GM12878 (cell line): ENCODE measurements around the gene HTR7. TPM values are rescaled to one million over a fixed set of nuclear protein-coding genes. Genes with fewer than 3 reads are reported as not detected.

Experiments used
- CHD1 ChIP-seq: IDR thresholded peaks from 2 replicates; pipeline ENCODE4 v1.6.1; 2012; ENCODE audit warnings: low read depth, low read length, improper control_type of control experiment
- EGR1 ChIP-seq, 2 experiments: IDR thresholded peaks; 1 replicate in 1 of 2; 2 replicates in 1 of 2; pipeline ENCODE4 v1.6.1; 2011 to 2012; ENCODE audit warnings: low read depth in 2 of 2, low read length in 2 of 2, borderline replicate concordance in 1 of 2, mild to moderate bottlenecking in 1 of 2, moderate library complexity in 1 of 2
- EP300 ChIP-seq, 2 experiments: fragments of 150-350 bp in 1 of 2; IDR thresholded peaks; 2 replicates each; pipeline ENCODE4 v1.6.1; 2011 to 2012; ENCODE audit warnings: low read depth in 2 of 2, low read length in 2 of 2, borderline replicate concordance in 1 of 2, improper control_type of control experiment in 1 of 2, inconsistent platforms in 1 of 2; ENCODE audit not compliant: control insufficient read depth in 1 of 2
- IRF4 ChIP-seq: IDR thresholded peaks from 2 replicates; pipeline ENCODE4 v1.6.1; 2011; ENCODE audit warnings: low read depth, low read length
- NFIC ChIP-seq: IDR thresholded peaks from 2 replicates; pipeline ENCODE4 v1.6.1; 2012; ENCODE audit warnings: low read depth, mild to moderate bottlenecking, inconsistent platforms, low read length, moderate library complexity
- NR2C1 ChIP-seq: fragments of 450-650 bp; IDR thresholded peaks from 2 replicates; pipeline ENCODE4 v1.6.1; 2017; ENCODE audit warnings: antibody characterized with exemption, mild to moderate bottlenecking, moderate library complexity
- NR2C2 ChIP-seq: IDR thresholded peaks from 2 replicates; pipeline ENCODE4 v1.6.1; 2011; ENCODE audit warnings: borderline replicate concordance, low read depth; ENCODE audit not compliant: control insufficient read depth, insufficient read length
- SPI1 ChIP-seq: IDR thresholded peaks from 2 replicates; pipeline ENCODE4 v1.6.1; 2011; ENCODE audit warnings: low read depth, mild to moderate bottlenecking, low read length, moderate library complexity, borderline replicate concordance; ENCODE audit not compliant: insufficient read depth
- SRF ChIP-seq, 2 experiments: IDR thresholded peaks; 2 replicates each; pipeline ENCODE4 v1.6.1; 2011; ENCODE audit warnings: low read depth in 2 of 2, low read length in 2 of 2, mild to moderate bottlenecking in 1 of 2, moderate library complexity in 1 of 2
- STAT1 ChIP-seq: fragments of 450-650 bp; conservative IDR thresholded peaks from 2 replicates; pipeline ENCODE4 v1.6.1; 2014; ENCODE audit warnings: antibody characterized with exemption, mild to moderate bottlenecking
- TAF1 ChIP-seq: IDR thresholded peaks from 2 replicates; pipeline ENCODE4 v1.6.1; 2011; ENCODE audit warnings: mild to moderate bottlenecking, low read depth, low read length, borderline replicate concordance
- TARDBP ChIP-seq: IDR thresholded peaks from 2 replicates; pipeline ENCODE4 v1.6.1; 2016; ENCODE audit warnings: borderline replicate concordance
- WRNIP1 ChIP-seq: IDR thresholded peaks from 2 replicates; pipeline ENCODE4 v1.6.1; 2011; ENCODE audit warnings: low read depth, low read length, improper control_type of control experiment, borderline replicate concordance
- ZBED1 ChIP-seq: IDR thresholded peaks from 2 replicates; pipeline ENCODE4 v1.6.1; 2016; ENCODE audit warnings: borderline replicate concordance
- polyA plus RNA-seq, 11 experiments: library from polyadenylated mRNA; depleted of rRNA in 4 of 11; unstranded in 6 of 11; stranded (reverse) in 5 of 11; fragments of >200 nt; fragmentation: Nextera tagmentation in 4 of 11; fragmentation: Illumina TruSeq in 1 of 11; extraction: Ambion mirVana in 4 of 11; extraction: Trizol in 1 of 11; gene quantifications; 1 replicate in 1 of 11; 2 replicates in 10 of 11; pipeline versions ENCODE4 v1.2.1 to v1.2.3, GENCODE V29; 2011 to 2016; ENCODE audit warnings: inconsistent platforms in 2 of 11, missing spikeins in 2 of 11, low read depth in 1 of 11
- total RNA-seq, 4 experiments: library from RNA; depleted of rRNA in 3 of 4; stranded (reverse); fragments of >200 nt in 3 of 4; fragmentation: Illumina TruSeq in 1 of 4; extraction: Trizol in 1 of 4; gene quantifications; 2 replicates each; pipeline versions ENCODE4 v1.2.1 to v1.2.3, GENCODE V29; 2013 to 2021
- TF ChIP-seq, protein P1 (sequence below): IDR thresholded peaks from 2 replicates; pipeline ENCODE4 v1.6.1; 2012; ENCODE audit warnings: improper control_type of control experiment, low read depth, low read length; ENCODE audit not compliant: insufficient replicate concordance
- TF ChIP-seq, protein P2 (sequence below): fragments of 450-650 bp; IDR thresholded peaks from 2 replicates; pipeline ENCODE4 v1.6.1; 2017; ENCODE audit warnings: antibody characterized with exemption, mild to moderate bottlenecking, moderate library complexity
- TF ChIP-seq, protein P3 (sequence below): IDR thresholded peaks from 2 replicates; pipeline ENCODE4 v1.6.1; 2012; ENCODE audit warnings: low read depth, low read length, improper control_type of control experiment
- TF ChIP-seq, protein P4 (sequence below): fragments of 450-650 bp; IDR thresholded peaks from 2 replicates; pipeline ENCODE4 v1.6.1; 2016; ENCODE audit warnings: mild to moderate bottlenecking

Gene HTR7
- total and polyA plus RNA-seq, 10 of the 15 experiments (the other 5 are each of a cell fraction or from before 2014, with no cell fraction given): 0.01 to 1.3 (median 0.06) TPM; not detected in 4

DNA sequence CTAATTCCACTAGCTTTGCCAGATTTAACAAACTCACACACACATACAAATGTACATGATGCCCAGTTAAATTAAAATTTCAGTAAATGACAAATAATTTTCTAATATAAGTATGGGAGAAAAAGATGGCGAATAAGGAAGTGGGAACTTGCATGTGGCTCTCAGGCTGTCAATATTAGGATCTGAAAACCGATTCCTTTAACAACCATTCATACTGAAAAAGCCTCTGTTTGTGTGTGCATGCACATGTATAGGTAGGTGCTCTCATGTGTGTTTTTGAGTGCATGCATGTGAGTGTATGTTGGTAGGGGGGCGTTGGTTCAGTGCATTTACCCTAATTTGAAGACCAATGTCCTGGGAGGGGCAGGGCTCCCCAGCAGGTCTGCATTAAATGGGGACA lies 125.3 kb downstream of the HTR7 start (continued):
- TF ChIP-seq, protein P1, sequence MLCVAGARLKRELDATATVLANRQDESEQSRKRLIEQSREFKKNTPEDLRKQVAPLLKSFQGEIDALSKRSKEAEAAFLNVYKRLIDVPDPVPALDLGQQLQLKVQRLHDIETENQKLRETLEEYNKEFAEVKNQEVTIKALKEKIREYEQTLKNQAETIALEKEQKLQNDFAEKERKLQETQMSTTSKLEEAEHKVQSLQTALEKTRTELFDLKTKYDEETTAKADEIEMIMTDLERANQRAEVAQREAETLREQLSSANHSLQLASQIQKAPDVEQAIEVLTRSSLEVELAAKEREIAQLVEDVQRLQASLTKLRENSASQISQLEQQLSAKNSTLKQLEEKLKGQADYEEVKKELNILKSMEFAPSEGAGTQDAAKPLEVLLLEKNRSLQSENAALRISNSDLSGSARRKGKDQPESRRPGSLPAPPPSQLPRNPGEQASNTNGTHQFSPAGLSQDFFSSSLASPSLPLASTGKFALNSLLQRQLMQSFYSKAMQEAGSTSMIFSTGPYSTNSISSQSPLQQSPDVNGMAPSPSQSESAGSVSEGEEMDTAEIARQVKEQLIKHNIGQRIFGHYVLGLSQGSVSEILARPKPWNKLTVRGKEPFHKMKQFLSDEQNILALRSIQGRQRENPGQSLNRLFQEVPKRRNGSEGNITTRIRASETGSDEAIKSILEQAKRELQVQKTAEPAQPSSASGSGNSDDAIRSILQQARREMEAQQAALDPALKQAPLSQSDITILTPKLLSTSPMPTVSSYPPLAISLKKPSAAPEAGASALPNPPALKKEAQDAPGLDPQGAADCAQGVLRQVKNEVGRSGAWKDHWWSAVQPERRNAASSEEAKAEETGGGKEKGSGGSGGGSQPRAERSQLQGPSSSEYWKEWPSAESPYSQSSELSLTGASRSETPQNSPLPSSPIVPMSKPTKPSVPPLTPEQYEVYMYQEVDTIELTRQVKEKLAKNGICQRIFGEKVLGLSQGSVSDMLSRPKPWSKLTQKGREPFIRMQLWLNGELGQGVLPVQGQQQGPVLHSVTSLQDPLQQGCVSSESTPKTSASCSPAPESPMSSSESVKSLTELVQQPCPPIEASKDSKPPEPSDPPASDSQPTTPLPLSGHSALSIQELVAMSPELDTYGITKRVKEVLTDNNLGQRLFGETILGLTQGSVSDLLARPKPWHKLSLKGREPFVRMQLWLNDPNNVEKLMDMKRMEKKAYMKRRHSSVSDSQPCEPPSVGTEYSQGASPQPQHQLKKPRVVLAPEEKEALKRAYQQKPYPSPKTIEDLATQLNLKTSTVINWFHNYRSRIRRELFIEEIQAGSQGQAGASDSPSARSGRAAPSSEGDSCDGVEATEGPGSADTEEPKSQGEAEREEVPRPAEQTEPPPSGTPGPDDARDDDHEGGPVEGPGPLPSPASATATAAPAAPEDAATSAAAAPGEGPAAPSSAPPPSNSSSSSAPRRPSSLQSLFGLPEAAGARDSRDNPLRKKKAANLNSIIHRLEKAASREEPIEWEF: no peak
- TF ChIP-seq STAT1: no peak
- no peak for TF ChIP-seq NR2C2
- TF ChIP-seq SRF (IDR thresholded peaks at IDR 0.05; ENCODE audit: low read depth in 2 of 2, low read length in 2 of 2): no peak
- TF ChIP-seq NFIC: peak; percentile 52; the same call in 1 of the 2 replicates
- TF ChIP-seq EGR1 (IDR thresholded peaks at IDR 0.05; ENCODE audit: borderline replicate concordance in 1 of 2, low read depth in 2 of 2, low read length in 2 of 2): no peak
- TF ChIP-seq, protein P2, sequence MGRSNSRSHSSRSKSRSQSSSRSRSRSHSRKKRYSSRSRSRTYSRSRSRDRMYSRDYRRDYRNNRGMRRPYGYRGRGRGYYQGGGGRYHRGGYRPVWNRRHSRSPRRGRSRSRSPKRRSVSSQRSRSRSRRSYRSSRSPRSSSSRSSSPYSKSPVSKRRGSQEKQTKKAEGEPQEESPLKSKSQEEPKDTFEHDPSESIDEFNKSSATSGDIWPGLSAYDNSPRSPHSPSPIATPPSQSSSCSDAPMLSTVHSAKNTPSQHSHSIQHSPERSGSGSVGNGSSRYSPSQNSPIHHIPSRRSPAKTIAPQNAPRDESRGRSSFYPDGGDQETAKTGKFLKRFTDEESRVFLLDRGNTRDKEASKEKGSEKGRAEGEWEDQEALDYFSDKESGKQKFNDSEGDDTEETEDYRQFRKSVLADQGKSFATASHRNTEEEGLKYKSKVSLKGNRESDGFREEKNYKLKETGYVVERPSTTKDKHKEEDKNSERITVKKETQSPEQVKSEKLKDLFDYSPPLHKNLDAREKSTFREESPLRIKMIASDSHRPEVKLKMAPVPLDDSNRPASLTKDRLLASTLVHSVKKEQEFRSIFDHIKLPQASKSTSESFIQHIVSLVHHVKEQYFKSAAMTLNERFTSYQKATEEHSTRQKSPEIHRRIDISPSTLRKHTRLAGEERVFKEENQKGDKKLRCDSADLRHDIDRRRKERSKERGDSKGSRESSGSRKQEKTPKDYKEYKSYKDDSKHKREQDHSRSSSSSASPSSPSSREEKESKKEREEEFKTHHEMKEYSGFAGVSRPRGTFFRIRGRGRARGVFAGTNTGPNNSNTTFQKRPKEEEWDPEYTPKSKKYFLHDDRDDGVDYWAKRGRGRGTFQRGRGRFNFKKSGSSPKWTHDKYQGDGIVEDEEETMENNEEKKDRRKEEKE: no peak
- TF ChIP-seq TAF1: no peak
- TF ChIP-seq EP300 (IDR thresholded peaks at IDR 0.05; ENCODE audit: borderline replicate concordance in 1 of 2, control insufficient read depth in 1 of 2, low read depth in 2 of 2, low read length in 2 of 2): peak in 1 of 2 experiments; percentile 62; a peak in 1 of 4 replicates
- TF ChIP-seq, protein P3, sequence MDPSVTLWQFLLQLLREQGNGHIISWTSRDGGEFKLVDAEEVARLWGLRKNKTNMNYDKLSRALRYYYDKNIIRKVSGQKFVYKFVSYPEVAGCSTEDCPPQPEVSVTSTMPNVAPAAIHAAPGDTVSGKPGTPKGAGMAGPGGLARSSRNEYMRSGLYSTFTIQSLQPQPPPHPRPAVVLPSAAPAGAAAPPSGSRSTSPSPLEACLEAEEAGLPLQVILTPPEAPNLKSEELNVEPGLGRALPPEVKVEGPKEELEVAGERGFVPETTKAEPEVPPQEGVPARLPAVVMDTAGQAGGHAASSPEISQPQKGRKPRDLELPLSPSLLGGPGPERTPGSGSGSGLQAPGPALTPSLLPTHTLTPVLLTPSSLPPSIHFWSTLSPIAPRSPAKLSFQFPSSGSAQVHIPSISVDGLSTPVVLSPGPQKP: no peak
- TF ChIP-seq, protein P4, sequence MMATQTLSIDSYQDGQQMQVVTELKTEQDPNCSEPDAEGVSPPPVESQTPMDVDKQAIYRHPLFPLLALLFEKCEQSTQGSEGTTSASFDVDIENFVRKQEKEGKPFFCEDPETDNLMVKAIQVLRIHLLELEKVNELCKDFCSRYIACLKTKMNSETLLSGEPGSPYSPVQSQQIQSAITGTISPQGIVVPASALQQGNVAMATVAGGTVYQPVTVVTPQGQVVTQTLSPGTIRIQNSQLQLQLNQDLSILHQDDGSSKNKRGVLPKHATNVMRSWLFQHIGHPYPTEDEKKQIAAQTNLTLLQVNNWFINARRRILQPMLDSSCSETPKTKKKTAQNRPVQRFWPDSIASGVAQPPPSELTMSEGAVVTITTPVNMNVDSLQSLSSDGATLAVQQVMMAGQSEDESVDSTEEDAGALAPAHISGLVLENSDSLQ: no peak
- peak; percentile 76 for TF ChIP-seq IRF4
- no peak for TF ChIP-seq WRNIP1
- no peak for TF ChIP-seq NR2C1
- TF ChIP-seq SPI1: peak; percentile 86
- TF ChIP-seq CHD1: no peak
- TF ChIP-seq TARDBP: no peak
- TF ChIP-seq ZBED1: 0 out of 2 replicates have a peak, but pooled peaks have one; percentile 17
